ENCODE results near the gene FAM131B.

DNA sequence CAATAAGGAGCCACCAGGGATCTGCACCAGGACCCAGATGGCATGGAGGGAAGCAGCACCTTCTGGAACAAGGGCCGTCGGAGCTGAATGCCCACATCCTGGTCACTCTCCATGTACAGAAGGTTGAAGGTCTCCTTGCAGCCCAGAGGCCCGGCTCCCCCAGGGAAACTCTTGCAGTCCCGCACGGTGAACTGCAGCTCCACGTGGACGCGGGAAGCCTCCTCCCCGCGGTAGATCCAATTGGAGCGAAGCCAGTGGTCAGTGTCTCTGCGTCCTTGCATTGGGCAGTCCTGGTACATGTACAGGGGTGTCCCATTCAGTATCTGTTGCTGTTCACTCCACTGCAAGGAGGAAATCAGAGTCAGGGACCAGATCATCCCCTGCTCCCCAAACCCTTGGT is 38.8 kb upstream of the FAM131B start:
- TF ChIP-seq TAF1 (IDR thresholded peaks at IDR 0.05; ENCODE audit: borderline replicate concordance, low read depth, low read length), result no peak
- TF ChIP-seq POLR2AphosphoS5 (IDR thresholded peaks at IDR 0.05; ENCODE audit: low read depth, low read length), result no peak
